K562 (cell line): ENCODE measurements around the gene RTP3. TPM values are rescaled to one million over a fixed set of nuclear protein-coding genes. Genes with fewer than 3 reads are reported as not detected.

ENCODE experiments used
- BHLHE40 ChIP-seq: IDR thresholded peaks from 2 replicates; pipeline ENCODE4 v1.6.1; 2011; ENCODE audit warnings: low read length, improper control_type of control experiment
- DPF2 ChIP-seq: fragments of 450-650 bp; IDR thresholded peaks from 2 replicates; pipeline ENCODE4 v1.6.1; 2016
- EP300 ChIP-seq: IDR thresholded peaks from 2 replicates; pipeline ENCODE4 v1.6.1; 2012; ENCODE audit warnings: low read length, improper control_type of control experiment
- EP400 ChIP-seq: fragments of 450-650 bp; IDR thresholded peaks from 2 replicates; pipeline ENCODE4 v1.6.1; 2017; ENCODE audit warnings: antibody characterized with exemption, mild to moderate bottlenecking, moderate library complexity
- GATAD2A ChIP-seq: fragments of 450-650 bp; IDR thresholded peaks from 2 replicates; pipeline ENCODE4 v1.6.1; 2017
- HDGF ChIP-seq: fragments of 450-650 bp; IDR thresholded peaks from 2 replicates; pipeline ENCODE4 v1.6.1; 2016
- HNRNPK ChIP-seq: fragments of 200-400 bp; formaldehyde crosslinking; IDR thresholded peaks from one replicate; pipeline ENCODE4 v1.6.1; 2018; ENCODE audit warnings: mild to moderate bottlenecking, low read depth, low read length; ENCODE audit not compliant: poor library complexity, severe bottlenecking
- MAFF ChIP-seq: IDR thresholded peaks from 2 replicates; pipeline ENCODE4 v1.6.1; 2012; ENCODE audit warnings: low read length, improper control_type of control experiment
- NR2C1 ChIP-seq, 2 experiments: fragments of 450-650 bp; IDR thresholded peaks; 2 replicates each; pipeline ENCODE4 v1.6.1; 2017; ENCODE audit warnings: mild to moderate bottlenecking in 2 of 2, antibody characterized with exemption in 1 of 2, inconsistent platforms in 1 of 2, missing compliant biosample characterization in 1 of 2, missing genetic modification characterization in 1 of 2
- RAD21 ChIP-seq, 2 experiments: fragments of 250-450 bp in 1 of 2; fragments of 450-650 bp in 1 of 2; sonication (Bioruptor Pico) in 1 of 2; formaldehyde crosslinking in 1 of 2; IDR thresholded peaks in 1 of 2; conservative IDR thresholded peaks in 1 of 2; 2 replicates each; pipeline versions ENCODE4 v1.4.0 to v1.8.0; 2020 to 2022; ENCODE audit warnings: mild to moderate bottlenecking in 2 of 2, moderate library complexity in 1 of 2
- RBM15 ChIP-seq: fragments of 200-400 bp; formaldehyde crosslinking; IDR thresholded peaks from 2 replicates; pipeline ENCODE4 v1.6.1; 2018; ENCODE audit warnings: mild to moderate bottlenecking, low read length, moderate library complexity; ENCODE audit not compliant: insufficient read depth
- TBL1XR1 ChIP-seq, 2 experiments: IDR thresholded peaks; 2 replicates each; pipeline ENCODE4 v1.6.1; 2012; ENCODE audit warnings: improper control_type of control experiment in 2 of 2, low read length in 2 of 2, mild to moderate bottlenecking in 1 of 2
- TCF7 ChIP-seq: sonication (generic); IDR thresholded peaks from 2 replicates; pipeline ENCODE4 v1.6.1; 2016; ENCODE audit warnings: antibody characterized with exemption, borderline replicate concordance
- TEAD4 ChIP-seq, 2 experiments: sonication (generic) in 1 of 2; formaldehyde crosslinking in 1 of 2; IDR thresholded peaks; 2 replicates each; pipeline versions ENCODE4 v1.6.1 to v1.8.0; 2012 to 2022; ENCODE audit warnings: borderline replicate concordance in 1 of 2, inconsistent platforms in 1 of 2, low read length in 1 of 2, mild to moderate bottlenecking in 1 of 2, missing genetic modification reagents in 1 of 2
- TSC22D4 ChIP-seq: fragments of 450-650 bp; IDR thresholded peaks from 2 replicates; pipeline ENCODE4 v1.6.1; 2016; ENCODE audit warnings: missing genetic modification characterization, missing biosample characterization, control low read depth
- ZBTB33 ChIP-seq: sonication (generic); formaldehyde crosslinking; IDR thresholded peaks from 2 replicates; pipeline ENCODE4 v1.8.1; 2023; ENCODE audit warnings: mild to moderate bottlenecking, missing genetic modification reagents
- ZBTB9 ChIP-seq: fragments of 450-650 bp; formaldehyde crosslinking; IDR thresholded peaks from 2 replicates; pipeline ENCODE4 v1.4.0; 2020; ENCODE audit warnings: mild to moderate bottlenecking, moderate library complexity
- ZFP91 ChIP-seq: sonication (generic); formaldehyde crosslinking; IDR thresholded peaks from 2 replicates; pipeline ENCODE4 v1.8.0; 2022; ENCODE audit warnings: mild to moderate bottlenecking, missing genetic modification reagents
- ZNF134 ChIP-seq: fragments of 250-450 bp; sonication (Bioruptor Pico); conservative IDR thresholded peaks from 2 replicates; pipeline ENCODE4 v1.4.0; 2020
- ZNF23 ChIP-seq: fragments of 250-450 bp; sonication (Bioruptor Pico); IDR thresholded peaks from 2 replicates; pipeline ENCODE4 v1.4.0; 2020; ENCODE audit warnings: mild to moderate bottlenecking
- ZNF316 ChIP-seq: fragments of 450-650 bp; IDR thresholded peaks from 2 replicates; pipeline ENCODE4 v1.6.1; 2016
- ZNF644 ChIP-seq: fragments of 200-800 bp; sonication (Bioruptor generic); IDR thresholded peaks from 2 replicates; pipeline ENCODE4 v1.6.1; 2016; ENCODE audit warnings: low read depth, missing genetic modification characterization, missing compliant biosample characterization
- ZNF655 ChIP-seq: fragments of 250-450 bp; sonication (Bioruptor Pico); IDR thresholded peaks from 2 replicates; pipeline ENCODE4 v1.5.0; 2021
- polyA plus RNA-seq, 8 experiments: library from polyadenylated mRNA; depleted of rRNA in 4 of 8; stranded (reverse) in 5 of 8; unstranded in 3 of 8; fragments of >200 nt; fragmentation: Nextera tagmentation in 2 of 8; fragmentation: Illumina TruSeq in 1 of 8; extraction: Ambion mirVana in 2 of 8; extraction: Trizol in 1 of 8; gene quantifications; 2 replicates each; pipeline versions ENCODE4 v1.2.1 to v1.2.3, GENCODE V29; 2011 to 2014; ENCODE audit warnings: inconsistent platforms in 1 of 8, missing spikeins in 1 of 8
- total RNA-seq, 7 experiments: library from RNA; depleted of rRNA in 6 of 7; stranded (reverse); fragments of >200 nt in 6 of 7; fragmentation: Illumina TruSeq in 2 of 7; extraction: Trizol in 2 of 7; gene quantifications; 2 replicates each; pipeline versions ENCODE4 v1.2.1 to v1.2.3, GENCODE V29; 2011 to 2021; ENCODE audit warnings: low replicate concordance in 1 of 7

Gene RTP3
- total and polyA plus RNA-seq, 9 of the 15 experiments (the other 6 are each of a cell fraction or from before 2014, with no cell fraction given): not detected

GRCh38 chr3:46488735-46489361 lies 8.9 kb upstream of the RTP3 start (continued):
- TF ChIP-seq EP400: peak; percentile 60
- no peak for TF ChIP-seq ZNF23 (CRISPR knock-in tag)
- no peak; the same call in 1 of the 2 replicates for TF ChIP-seq TCF7
- TF ChIP-seq DPF2: peak; percentile 46; the same call in 1 of the 2 replicates
- no peak for TF ChIP-seq ZNF644 (tag)
- TF ChIP-seq TEAD4 (IDR thresholded peaks at IDR 0.05; ENCODE audit: low read length): peak; percentile 61
- TF ChIP-seq TEAD4 (CRISPR knock-in tag; IDR thresholded peaks at IDR 0.05; ENCODE audit: borderline replicate concordance): peak; percentile 45; the same call in 1 of the 2 replicates
- TF ChIP-seq TBL1XR1 (IDR thresholded peaks at IDR 0.05; ENCODE audit: low read length in 2 of 2): peak; percentile 70 to 84; a peak in 3 of 4 replicates
- peak; percentile 51; the same call in 1 of the 2 replicates for TF ChIP-seq ZBTB33 (CRISPR knock-in tag)
- peak; percentile 97 for TF ChIP-seq HDGF
- peak; percentile 56; the same call in 1 of the 2 replicates for TF ChIP-seq EP300
- 0 out of 2 replicates have a peak, but pooled peaks have one; percentile 42 for TF ChIP-seq GATAD2A
- peak; percentile 88; the same call in 1 of the 2 replicates for TF ChIP-seq ZBTB9 (CRISPR knock-in tag)
- no peak for TF ChIP-seq ZNF134 (CRISPR knock-in tag)
- no peak for TF ChIP-seq ZNF655 (CRISPR knock-in tag)
- TF ChIP-seq BHLHE40: peak; percentile 85
- 0 out of 2 replicates have a peak, but pooled peaks have one; percentile 19 for TF ChIP-seq MAFF
- TF ChIP-seq RAD21 (CRISPR knock-in tag; conservative IDR thresholded peaks at IDR 0.05 in 1 of 2, IDR thresholded peaks at IDR 0.05 in 1 of 2): peak; percentile 100
- TF ChIP-seq RBM15: no peak
- TF ChIP-seq NR2C1 (IDR thresholded peaks at IDR 0.05): peak; percentile 44; the same call in 1 of the 2 replicates
- peak; percentile 72 for TF ChIP-seq NR2C1 (tag; IDR thresholded peaks at IDR 0.05)
- peak; percentile 36; the same call in 1 of the 2 replicates for TF ChIP-seq ZNF316
- TF ChIP-seq HNRNPK: no peak
- TF ChIP-seq ZFP91 (CRISPR knock-in tag): peak; percentile 68; the same call in 1 of the 2 replicates
- TF ChIP-seq TSC22D4: no peak
